ENCODE data around the gene SH2D3A.

Gene SH2D3A

DNA sequence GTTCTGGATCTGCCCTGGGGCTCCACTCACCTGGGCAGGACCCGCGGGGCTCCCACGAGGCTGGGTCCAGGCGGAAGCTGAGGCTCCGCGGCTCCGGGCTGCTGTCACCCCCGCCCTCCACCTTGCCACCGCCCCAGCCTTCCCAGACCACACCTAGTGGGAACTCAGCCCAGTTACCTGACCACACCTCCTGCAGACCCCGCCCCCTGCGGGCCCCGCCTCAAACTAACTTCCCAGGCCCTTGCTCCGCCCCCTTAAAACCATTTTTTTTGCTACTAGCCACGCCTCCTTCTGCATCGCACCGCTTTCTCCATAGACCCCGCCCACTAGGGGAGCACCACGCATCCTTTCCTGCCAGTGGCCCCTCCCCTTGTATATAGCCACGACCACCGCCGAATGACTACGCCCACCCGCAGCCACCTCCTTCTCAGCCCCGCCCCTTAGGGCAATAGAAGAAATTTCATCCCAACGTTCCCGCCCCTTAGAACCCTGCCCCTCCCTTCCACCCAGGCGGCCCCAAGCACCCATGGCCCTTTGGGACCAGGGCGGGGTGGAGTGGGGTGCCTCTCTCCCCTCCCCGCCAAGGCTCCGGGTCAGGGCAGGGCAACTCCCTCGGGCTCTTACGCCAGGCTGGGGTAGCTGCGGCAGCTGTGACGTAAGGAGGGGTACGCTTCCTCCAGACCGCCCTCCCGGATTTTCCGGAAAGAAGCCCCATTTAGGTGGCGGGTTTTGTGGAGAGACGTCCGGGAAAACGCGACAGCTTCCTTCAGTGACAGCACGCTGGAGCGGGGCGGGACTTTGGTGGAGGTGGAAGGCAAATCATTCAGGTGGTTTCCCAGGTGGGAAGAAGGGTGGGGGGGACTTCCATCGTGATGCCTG, at the start of gene SH2D3A:
Gene SH2D3A (minus strand): TSS at position 79 of the 879 bp plus-strand sequence. CDS start 3,687 bp downstream, outside the sequence.
- H3K27me3 ChIP-seq: no peaks in the 10 kb centered on the region
- peak within 1 kb of the TSS; percentile 71 to 73 for H3K4me3 ChIP-seq (ENCODE audit: low read depth in 1 of 2, low read length in 1 of 2)
- peak within 1 kb of the TSS; percentile 91 for H3K27ac ChIP-seq
- H3K4me1 ChIP-seq (ENCODE audit: control insufficient read depth in 1 of 2, insufficient read depth in 1 of 2, low read depth in 1 of 2, low read length in 1 of 2): peaks cover 61 to 64% of the 10 kb centered on the region in 2 experiments
- no peaks in the 10 kb centered on the region for H3K36me3 ChIP-seq
- TF ChIP-seq, protein P1, sequence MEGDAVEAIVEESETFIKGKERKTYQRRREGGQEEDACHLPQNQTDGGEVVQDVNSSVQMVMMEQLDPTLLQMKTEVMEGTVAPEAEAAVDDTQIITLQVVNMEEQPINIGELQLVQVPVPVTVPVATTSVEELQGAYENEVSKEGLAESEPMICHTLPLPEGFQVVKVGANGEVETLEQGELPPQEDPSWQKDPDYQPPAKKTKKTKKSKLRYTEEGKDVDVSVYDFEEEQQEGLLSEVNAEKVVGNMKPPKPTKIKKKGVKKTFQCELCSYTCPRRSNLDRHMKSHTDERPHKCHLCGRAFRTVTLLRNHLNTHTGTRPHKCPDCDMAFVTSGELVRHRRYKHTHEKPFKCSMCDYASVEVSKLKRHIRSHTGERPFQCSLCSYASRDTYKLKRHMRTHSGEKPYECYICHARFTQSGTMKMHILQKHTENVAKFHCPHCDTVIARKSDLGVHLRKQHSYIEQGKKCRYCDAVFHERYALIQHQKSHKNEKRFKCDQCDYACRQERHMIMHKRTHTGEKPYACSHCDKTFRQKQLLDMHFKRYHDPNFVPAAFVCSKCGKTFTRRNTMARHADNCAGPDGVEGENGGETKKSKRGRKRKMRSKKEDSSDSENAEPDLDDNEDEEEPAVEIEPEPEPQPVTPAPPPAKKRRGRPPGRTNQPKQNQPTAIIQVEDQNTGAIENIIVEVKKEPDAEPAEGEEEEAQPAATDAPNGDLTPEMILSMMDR (IDR thresholded peaks at IDR 0.05): peak; percentile 43
- no peaks in the 10 kb centered on the region for H3K9me3 ChIP-seq

DNA sequence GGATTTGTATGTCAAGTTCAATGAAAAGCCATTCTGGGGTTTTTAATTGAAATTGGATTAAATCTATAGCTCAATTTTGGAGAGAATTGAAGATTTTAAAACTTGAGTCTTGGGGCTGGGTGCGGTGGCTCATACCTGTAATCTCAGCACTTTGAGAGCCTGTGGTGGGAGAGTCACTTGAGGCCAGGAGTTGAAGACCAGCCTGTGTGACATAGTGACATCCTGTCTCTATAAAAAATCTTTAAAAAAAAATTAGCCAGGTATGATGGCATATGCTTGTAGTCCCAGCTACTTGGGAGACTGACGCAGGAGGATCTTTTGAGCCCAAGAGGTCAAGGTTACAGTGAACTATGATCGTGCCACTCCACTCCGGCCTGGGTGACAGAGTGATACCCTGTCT, 46.4 kb upstream of the SH2D3A start:
- Histone ChIP-seq H3K4me1 (ENCODE audit: control insufficient read depth in 1 of 2, insufficient read depth in 1 of 2, low read depth in 1 of 2, low read length in 1 of 2) (peaks cover 18 to 37% of the 10 kb centered on the region in 2 experiments), H3K27ac (peak overlapping the region; percentile 49), H3K27me3 (no peaks in the 10 kb centered on the region), H3K4me3 (ENCODE audit: low read depth in 1 of 2, low read length in 1 of 2) (no peak overlapping the region), H3K9me3 (no peaks in the 10 kb centered on the region), H3K36me3 (peaks cover 31% of the 10 kb centered on the region)
- TF ChIP-seq, protein P1 (IDR thresholded peaks at IDR 0.05): no peak

- Histone ChIP-seq H3K4me3 (ENCODE audit: low read depth in 1 of 2, low read length in 1 of 2) (no peak overlapping the region), H3K27me3 (no peaks in the 10 kb centered on the region), H3K27ac (peak overlapping the region; percentile 42), H3K36me3 (peaks cover 23% of the 10 kb centered on the region), H3K4me1 (ENCODE audit: control insufficient read depth in 1 of 2, insufficient read depth in 1 of 2, low read depth in 1 of 2, low read length in 1 of 2) (peaks cover 18 to 37% of the 10 kb centered on the region in 2 experiments), H3K9me3 (no peaks in the 10 kb centered on the region)
- TF ChIP-seq, protein P1 (IDR thresholded peaks at IDR 0.05): no peak
Observed at GRCh38 chr19:6812612-6813011, 45.4 kb upstream of the SH2D3A start.

DNA sequence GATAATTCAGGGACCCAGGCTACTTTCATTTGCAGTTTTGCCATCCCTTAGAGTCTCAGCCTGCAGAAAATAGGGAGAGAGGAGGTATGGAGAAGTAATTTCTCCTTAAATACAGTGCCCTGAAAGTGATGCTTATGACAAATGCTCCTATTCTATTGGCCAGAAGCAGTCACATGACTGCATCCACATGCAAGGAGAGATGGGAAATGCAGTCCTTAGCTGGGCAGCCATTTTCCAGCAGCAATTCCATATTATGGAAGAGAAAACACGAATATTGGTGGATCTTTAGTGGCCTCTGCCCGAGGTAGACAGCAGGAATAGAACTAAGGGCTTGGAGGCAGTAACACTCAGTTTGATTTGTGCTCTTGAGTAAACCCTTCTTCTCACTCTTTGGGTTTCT, 44.7 kb upstream of the SH2D3A start:
- TF ChIP-seq, protein P1 (IDR thresholded peaks at IDR 0.05): no peak
- peak overlapping the region; percentile 31 for H3K27ac ChIP-seq
- no peaks in the 10 kb centered on the region for H3K9me3 ChIP-seq
- H3K36me3 ChIP-seq: peaks cover 26% of the 10 kb centered on the region
- H3K4me1 ChIP-seq (ENCODE audit: control insufficient read depth in 1 of 2, insufficient read depth in 1 of 2, low read depth in 1 of 2, low read length in 1 of 2): peaks cover 18 to 41% of the 10 kb centered on the region in 2 experiments
- no peaks in the 10 kb centered on the region for H3K27me3 ChIP-seq
- H3K4me3 ChIP-seq (ENCODE audit: low read depth in 1 of 2, low read length in 1 of 2): no peak overlapping the region

GRCh38 chr19:6811378-6811777, 44.1 kb upstream of the SH2D3A start:
- Histone ChIP-seq H3K4me3 (ENCODE audit: low read depth in 1 of 2, low read length in 1 of 2) (no peak overlapping the region), H3K4me1 (ENCODE audit: control insufficient read depth in 1 of 2, insufficient read depth in 1 of 2, low read depth in 1 of 2, low read length in 1 of 2) (peaks cover 18 to 41% of the 10 kb centered on the region in 2 experiments), H3K27ac (peak overlapping the region; percentile 31), H3K36me3 (peaks cover 22% of the 10 kb centered on the region), H3K9me3 (no peaks in the 10 kb centered on the region), H3K27me3 (no peaks in the 10 kb centered on the region)
- TF ChIP-seq, protein P1 (IDR thresholded peaks at IDR 0.05): no peak

Data from neutrophil (primary cell).